Nephron (organoid): ENCODE results near the gene BRD7.

Experiments used
- H3K27ac Mint-ChIP-seq, 3 experiments: 2 replicates each; pipeline ENCODE4 v1.8.0; 2020; ENCODE audit warnings: mixed read lengths in 3 of 3, mild to moderate bottlenecking in 2 of 3, moderate library complexity in 1 of 3
- H3K27me3 Mint-ChIP-seq: 2 replicates; pipeline ENCODE4 v1.8.0; 2021; ENCODE audit warnings: low read depth, mild to moderate bottlenecking, moderate library complexity, mixed read lengths
- H3K36me3 Mint-ChIP-seq: 2 replicates; pipeline ENCODE4 v1.8.0; 2020; ENCODE audit warnings: low read depth, mixed read lengths
- H3K4me1 Mint-ChIP-seq: 2 replicates; pipeline ENCODE4 v1.8.0; 2020; ENCODE audit warnings: mixed read lengths
- H3K4me3 Mint-ChIP-seq, 3 experiments: 2 replicates each; pipeline ENCODE4 v1.8.0; 2020; ENCODE audit warnings: mild to moderate bottlenecking in 3 of 3, mixed read lengths in 3 of 3, moderate library complexity in 2 of 3
- H3K9me3 Mint-ChIP-seq: 2 replicates; pipeline ENCODE4 v1.8.0; 2020; ENCODE audit warnings: mixed read lengths
- TF ChIP-seq, protein P1 (sequence below), 3 experiments: fragments of 200-600 bp; sonication (generic); IDR thresholded peaks; one replicate each; pipeline ENCODE4 v1.5.0; 2021; ENCODE audit warnings: antibody characterized with exemption in 3 of 3; ENCODE audit not compliant: unreplicated experiment in 3 of 3

The BRD7 gene

DNA sequence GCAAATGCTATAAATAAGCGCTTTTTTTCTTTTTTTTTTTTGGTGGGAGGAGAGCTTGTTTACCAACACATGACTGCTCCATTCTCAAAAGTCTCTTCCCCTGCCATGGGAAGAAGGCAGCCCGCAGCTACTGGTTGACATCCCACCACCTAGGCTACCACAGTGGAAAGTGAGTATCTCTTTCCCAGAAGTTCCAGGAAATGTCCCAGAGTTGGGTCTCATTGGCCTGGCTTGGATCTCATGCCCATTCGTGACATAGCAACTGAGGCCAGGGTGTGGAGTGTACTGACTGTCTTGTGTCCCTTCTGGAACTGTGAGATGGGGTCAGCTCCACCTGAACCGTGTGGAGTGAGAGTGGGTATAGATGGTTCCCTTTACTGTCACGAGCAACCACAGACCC, 29.5 kb upstream of the BRD7 start:
- no peaks in the 10 kb centered on the region for H3K36me3 Mint-ChIP-seq
- H3K27ac Mint-ChIP-seq = no peak overlapping the region
- H3K4me3 Mint-ChIP-seq = no peak overlapping the region
- peaks cover 3% of the 10 kb centered on the region for H3K4me1 Mint-ChIP-seq
- H3K27me3 Mint-ChIP-seq = peaks cover 7% of the 10 kb centered on the region
- H3K9me3 Mint-ChIP-seq = no peaks in the 10 kb centered on the region
- TF ChIP-seq, protein P1, sequence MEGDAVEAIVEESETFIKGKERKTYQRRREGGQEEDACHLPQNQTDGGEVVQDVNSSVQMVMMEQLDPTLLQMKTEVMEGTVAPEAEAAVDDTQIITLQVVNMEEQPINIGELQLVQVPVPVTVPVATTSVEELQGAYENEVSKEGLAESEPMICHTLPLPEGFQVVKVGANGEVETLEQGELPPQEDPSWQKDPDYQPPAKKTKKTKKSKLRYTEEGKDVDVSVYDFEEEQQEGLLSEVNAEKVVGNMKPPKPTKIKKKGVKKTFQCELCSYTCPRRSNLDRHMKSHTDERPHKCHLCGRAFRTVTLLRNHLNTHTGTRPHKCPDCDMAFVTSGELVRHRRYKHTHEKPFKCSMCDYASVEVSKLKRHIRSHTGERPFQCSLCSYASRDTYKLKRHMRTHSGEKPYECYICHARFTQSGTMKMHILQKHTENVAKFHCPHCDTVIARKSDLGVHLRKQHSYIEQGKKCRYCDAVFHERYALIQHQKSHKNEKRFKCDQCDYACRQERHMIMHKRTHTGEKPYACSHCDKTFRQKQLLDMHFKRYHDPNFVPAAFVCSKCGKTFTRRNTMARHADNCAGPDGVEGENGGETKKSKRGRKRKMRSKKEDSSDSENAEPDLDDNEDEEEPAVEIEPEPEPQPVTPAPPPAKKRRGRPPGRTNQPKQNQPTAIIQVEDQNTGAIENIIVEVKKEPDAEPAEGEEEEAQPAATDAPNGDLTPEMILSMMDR (IDR thresholded peaks at IDR 0.05; ENCODE audit: unreplicated experiment in 3 of 3) = no peak

DNA sequence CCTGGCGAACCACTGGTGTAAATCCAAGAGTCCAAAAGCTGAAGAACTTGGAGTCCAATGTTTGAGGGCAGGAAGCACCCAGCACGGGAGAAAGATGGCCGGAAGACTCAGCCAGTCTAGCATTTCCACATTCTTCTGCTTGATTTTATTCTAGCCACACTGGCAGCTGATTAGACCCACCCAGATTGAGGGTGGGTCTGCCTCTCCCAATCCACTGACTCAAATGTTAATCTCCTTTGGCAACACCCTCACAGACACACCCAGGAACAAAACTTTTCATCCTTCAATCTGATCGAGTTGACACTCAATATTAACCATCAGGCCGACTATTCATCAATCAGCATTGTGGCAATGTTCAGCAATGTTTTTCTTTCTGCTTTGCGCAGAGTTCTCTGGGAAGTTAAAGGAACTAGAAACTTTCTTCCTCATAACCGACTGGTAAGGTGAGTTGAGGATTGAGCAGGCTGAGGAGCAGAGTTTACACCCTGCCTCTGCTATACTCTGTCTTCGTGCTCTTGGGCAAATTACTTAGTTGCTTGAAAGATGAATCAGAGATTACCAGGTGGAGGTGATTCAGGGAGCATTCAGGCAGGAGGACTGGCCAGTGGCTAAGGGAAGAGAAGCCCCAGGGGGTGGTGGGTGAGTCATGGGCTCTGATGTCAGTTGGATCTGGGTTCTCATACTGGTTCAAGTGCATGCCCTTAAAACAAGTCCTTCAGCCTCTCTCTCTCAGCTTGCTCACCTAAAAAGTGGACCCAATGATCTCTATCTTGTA, 28.2 kb upstream of the BRD7 start:
- peaks cover 14% of the 10 kb centered on the region for H3K27me3 Mint-ChIP-seq
- TF ChIP-seq, protein P1 (IDR thresholded peaks at IDR 0.05; ENCODE audit: unreplicated experiment in 3 of 3) = no peak
- no peaks in the 10 kb centered on the region for H3K9me3 Mint-ChIP-seq
- H3K4me1 Mint-ChIP-seq = peaks cover 6% of the 10 kb centered on the region
- no peaks in the 10 kb centered on the region for H3K36me3 Mint-ChIP-seq
- no peak overlapping the region for H3K4me3 Mint-ChIP-seq
- H3K27ac Mint-ChIP-seq = no peak overlapping the region

DNA sequence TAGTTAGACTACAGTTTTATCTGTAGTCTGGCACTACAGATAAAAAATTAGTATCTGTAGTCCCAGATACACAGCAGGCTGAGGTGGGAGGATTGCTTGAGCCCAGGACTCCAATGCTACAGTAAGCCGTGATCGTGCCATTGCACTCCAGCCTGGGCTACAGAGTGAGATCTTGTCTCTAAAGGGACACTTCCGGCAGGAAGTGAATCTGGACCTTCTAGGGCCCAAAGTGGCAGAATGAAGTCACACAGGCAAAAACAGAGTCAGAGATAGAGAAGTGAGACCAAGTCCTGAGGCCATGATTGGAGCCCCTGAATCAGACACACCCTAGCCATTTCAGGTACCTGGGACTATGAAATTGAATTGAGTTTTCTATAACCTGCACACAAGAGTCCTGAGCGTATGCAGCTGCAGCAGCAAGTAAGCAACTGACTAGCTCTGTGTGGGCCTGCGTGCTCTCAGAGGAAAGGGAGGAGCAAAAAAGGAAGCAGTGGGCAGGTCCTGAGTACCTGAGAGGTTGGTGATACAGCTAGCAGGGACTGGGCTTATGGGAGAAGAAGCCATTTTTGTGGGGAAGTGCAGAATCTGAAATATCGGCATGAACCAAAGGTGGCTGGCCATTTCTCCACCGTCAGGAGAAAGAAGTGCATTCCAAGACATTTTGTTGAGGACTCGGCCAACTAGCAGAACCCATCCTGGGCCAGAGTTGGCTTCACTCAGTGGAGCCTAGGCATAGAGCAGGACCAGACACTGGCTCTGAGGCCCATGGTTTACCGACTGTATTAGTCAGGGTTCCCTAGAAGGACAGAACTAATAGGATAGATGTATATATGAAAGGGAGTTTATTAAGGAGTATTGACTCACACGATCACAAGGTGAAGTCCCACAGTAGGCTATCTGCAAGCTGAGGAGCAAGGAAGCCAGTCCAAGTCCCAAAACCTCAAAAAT, 27.2 kb upstream of the BRD7 start:
- no peaks in the 10 kb centered on the region for H3K36me3 Mint-ChIP-seq
- peaks cover 15% of the 10 kb centered on the region for H3K27me3 Mint-ChIP-seq
- H3K4me1 Mint-ChIP-seq = peaks cover 8% of the 10 kb centered on the region
- no peak overlapping the region for H3K4me3 Mint-ChIP-seq
- no peaks in the 10 kb centered on the region for H3K9me3 Mint-ChIP-seq
- H3K27ac Mint-ChIP-seq = no peak overlapping the region
- TF ChIP-seq, protein P1 (IDR thresholded peaks at IDR 0.05; ENCODE audit: unreplicated experiment in 3 of 3) = no peak

DNA sequence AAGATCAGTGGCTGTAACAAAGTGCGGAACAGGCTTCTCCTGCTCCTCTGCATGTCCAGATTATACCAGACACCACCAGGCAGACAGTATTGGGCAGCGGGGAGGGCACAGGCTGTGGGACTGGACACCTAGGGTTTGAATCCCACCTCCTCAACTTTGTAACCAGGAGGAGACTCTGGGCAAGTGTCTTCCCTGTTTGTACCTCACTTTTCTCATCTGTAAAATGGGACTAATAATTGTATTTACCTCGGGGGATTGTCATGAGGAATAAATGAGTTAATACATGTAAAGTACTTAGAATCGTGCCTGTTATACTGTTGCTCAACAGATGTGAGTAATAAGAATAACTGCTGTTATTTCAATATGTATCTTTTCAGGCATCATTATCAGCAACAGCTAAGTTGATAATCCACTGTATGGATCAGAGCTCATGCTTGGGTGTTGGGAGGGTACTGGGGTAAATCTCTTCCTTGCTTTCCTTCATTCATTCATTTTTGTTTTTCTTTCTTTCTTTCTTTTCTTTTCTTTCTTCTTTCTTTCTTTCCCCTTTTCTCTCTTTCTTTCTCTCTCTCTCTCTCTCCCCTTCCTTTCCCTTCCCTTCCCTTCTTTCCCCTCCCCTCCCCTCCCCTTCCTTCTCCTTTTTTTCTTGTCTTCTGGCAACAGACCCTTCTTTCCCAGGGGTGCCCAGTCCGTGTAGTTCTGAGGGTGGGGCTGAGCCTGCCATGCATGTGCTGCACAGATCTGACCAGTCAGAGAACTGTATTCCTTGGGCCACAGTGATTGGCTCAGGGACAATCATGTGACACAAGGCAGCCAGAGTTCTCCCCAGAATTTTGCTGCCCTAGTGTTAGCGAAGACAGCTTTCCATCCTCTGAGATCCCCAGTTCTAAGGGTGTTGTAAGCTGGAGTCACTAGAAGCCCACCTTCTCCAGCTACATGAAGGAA, 25.3 kb upstream of the BRD7 start:
- Mint-ChIP-seq H3K9me3 (no peaks in the 10 kb centered on the region), H3K4me3 (no peak overlapping the region), H3K27ac (no peak overlapping the region), H3K36me3 (no peaks in the 10 kb centered on the region), H3K4me1 (peaks cover 13% of the 10 kb centered on the region), H3K27me3 (peaks cover 14% of the 10 kb centered on the region)
- TF ChIP-seq, protein P1 (IDR thresholded peaks at IDR 0.05; ENCODE audit: unreplicated experiment in 3 of 3) = no peak

DNA sequence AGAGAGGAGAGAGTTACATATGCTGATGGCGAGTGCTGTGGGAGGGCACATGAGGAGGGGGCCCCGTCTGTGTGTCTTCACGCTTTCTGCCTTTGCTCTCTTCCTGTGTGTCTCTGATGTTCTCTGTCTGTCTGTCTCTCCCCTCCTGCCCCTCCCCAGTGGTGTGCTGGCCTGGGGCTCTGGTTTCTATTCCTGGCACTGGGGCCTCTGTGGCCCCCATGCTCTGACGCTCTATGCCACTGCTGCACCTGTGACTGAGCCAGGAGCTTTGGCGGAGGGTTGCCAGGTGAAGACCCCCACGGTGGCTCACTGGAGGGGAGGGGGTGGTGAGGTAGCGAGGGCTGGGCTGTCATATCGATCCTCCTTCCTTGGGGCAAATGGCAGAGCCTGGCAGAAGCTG, 24.6 kb upstream of the BRD7 start:
- Mint-ChIP-seq H3K9me3 (no peaks in the 10 kb centered on the region), H3K27ac (peak overlapping the region in 1 of 3 experiments; percentile 37), H3K36me3 (no peaks in the 10 kb centered on the region), H3K27me3 (peaks cover 14% of the 10 kb centered on the region), H3K4me3 (no peak overlapping the region), H3K4me1 (peaks cover 18% of the 10 kb centered on the region)
- TF ChIP-seq, protein P1 (IDR thresholded peaks at IDR 0.05; ENCODE audit: unreplicated experiment in 3 of 3) = no peak
